GDM1 (cell line): ENCODE data around the gene CEL.

Source experiments
- DNase-seq: peaks from one replicate; lab custom pipeline; 2025; lab: John Stamatoyannopoulos, UW

CEL gene

GRCh38 chr9:133118179-133118520 lies 56.4 kb downstream of the CEL start:
- DNase-seq: no peak

- no peak for DNase-seq
Observed at GRCh38 chr9:133118568-133118967, 56.8 kb downstream of the CEL start.

- DNase-seq: no peak
Observed at GRCh38 chr9:133119103-133119845, 57.5 kb downstream of the CEL start.

DNA sequence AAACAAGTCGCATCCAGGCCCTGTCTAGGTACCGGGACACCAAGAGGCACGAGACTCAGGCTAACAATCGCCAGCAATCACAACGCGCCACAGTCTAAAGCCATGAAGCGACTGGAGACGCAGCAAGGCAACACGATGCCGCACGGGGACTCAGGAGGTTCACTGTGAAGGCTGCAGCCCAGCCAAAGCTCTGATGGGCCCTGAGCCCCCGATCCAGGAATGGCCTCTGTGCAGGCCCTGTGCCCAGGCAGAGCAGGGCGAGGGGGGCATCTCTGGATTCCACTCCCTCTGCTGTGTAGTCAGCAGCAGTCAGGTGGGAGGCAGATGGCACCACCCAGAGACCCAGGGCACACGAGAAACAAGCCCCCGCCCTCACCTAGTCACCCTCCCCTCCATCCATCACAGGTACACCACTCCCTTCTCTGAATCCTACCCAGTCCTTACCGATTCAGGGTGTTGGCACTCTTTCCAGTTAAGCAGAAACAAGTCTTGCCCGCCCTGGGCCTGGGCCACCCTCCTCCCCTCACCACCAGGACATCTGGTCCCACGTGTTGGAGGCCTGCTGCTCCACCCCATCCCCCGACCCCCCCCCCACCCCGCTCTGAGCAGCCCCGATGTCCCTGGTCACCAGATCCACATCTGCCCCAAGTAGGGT lies 58.2 kb downstream of the CEL start:
- DNase-seq: no peak

DNA sequence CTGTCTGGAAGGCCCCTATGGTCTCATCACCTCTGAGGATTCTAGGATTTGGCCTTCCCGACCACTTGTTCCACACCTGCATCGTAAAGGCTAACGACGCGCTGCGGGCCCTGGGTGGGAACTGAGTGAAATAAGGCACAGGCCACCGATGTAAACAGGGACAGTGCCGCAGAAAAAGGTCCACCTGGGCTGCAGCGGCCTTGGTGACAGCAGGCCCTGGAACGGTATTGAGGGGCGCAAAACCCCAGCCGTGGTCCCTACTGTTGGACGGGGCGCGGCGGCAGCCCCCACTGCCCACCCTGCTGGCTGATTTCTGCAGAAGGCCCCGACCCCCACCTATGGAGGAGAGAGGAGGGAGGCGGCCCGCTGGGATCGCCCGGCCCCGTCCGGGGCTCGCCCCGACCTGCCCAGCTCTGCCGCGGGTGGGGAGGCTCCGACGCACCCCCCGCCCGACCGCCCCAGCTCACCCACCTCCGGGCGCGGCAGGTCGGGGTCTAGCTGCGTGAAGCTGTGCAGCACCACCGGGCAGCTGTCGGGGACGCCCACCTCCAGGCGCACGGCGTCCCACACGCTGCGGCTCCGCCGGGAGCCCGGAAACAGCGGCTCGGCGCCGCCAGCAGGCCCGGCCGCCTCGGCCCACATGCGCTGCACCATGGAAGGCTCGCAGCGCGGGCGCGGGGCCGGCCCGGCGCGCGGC lies 58.9 kb downstream of the CEL start:
- DNase-seq: no peak
